Rectal smooth muscle tissue (tissue), 1 donor: ENCODE results near the gene NPFFR1.

Source experiments
- H3K27ac ChIP-seq: one replicate; pipeline ENCODE4 v1.7.0; 2013; ENCODE audit warnings: low read depth, low read length, inconsistent platforms
- H3K27me3 ChIP-seq: one replicate; pipeline ENCODE4 v1.7.0; 2013; ENCODE audit warnings: low read length; ENCODE audit not compliant: control insufficient read depth, insufficient read depth
- H3K36me3 ChIP-seq: one replicate; pipeline ENCODE4 v1.7.0; 2013; ENCODE audit warnings: low read length; ENCODE audit not compliant: control insufficient read depth, insufficient read depth
- H3K4me1 ChIP-seq: one replicate; pipeline ENCODE4 v1.7.0; 2013; ENCODE audit warnings: low read length; ENCODE audit not compliant: control insufficient read depth, insufficient read depth
- H3K4me3 ChIP-seq: one replicate; pipeline ENCODE4 v1.7.0; 2013; ENCODE audit warnings: low read length
- H3K9ac ChIP-seq: one replicate; pipeline ENCODE4 v1.7.0; 2013; ENCODE audit warnings: low read length

Gene NPFFR1

GRCh38 chr10:70295321-70295720 is 11.5 kb upstream of the NPFFR1 start:
- no peaks in the 10 kb centered on the region for H3K4me1 ChIP-seq
- H3K27me3 ChIP-seq = no peaks in the 10 kb centered on the region
- no peak overlapping the region for H3K4me3 ChIP-seq
- no peak overlapping the region for H3K9ac ChIP-seq
- H3K36me3 ChIP-seq = no peaks in the 10 kb centered on the region
- no peak overlapping the region for H3K27ac ChIP-seq

GRCh38 chr10:70293169-70293843 is 9.5 kb upstream of the NPFFR1 start:
- Histone ChIP-seq H3K4me3 (no peak overlapping the region), H3K36me3 (no peaks in the 10 kb centered on the region), H3K9ac (no peak overlapping the region), H3K27ac (no peak overlapping the region), H3K27me3 (no peaks in the 10 kb centered on the region), H3K4me1 (no peaks in the 10 kb centered on the region)

- Histone ChIP-seq H3K27me3 (no peaks in the 10 kb centered on the region), H3K4me1 (no peaks in the 10 kb centered on the region), H3K4me3 (no peak overlapping the region), H3K27ac (no peak overlapping the region), H3K9ac (no peak overlapping the region), H3K36me3 (no peaks in the 10 kb centered on the region)
These were observed 8.2 kb upstream of the NPFFR1 start for GRCh38 chr10:70292004-70292403.

- no peaks in the 10 kb centered on the region for H3K4me1 ChIP-seq
- no peak overlapping the region for H3K4me3 ChIP-seq
- H3K27ac ChIP-seq = no peak overlapping the region
- peaks cover 5% of the 10 kb centered on the region for H3K27me3 ChIP-seq
- no peaks in the 10 kb centered on the region for H3K36me3 ChIP-seq
- no peak overlapping the region for H3K9ac ChIP-seq
These were observed 5.9 kb upstream of the NPFFR1 start for GRCh38 chr10:70289739-70290138.

GRCh38 chr10:70286616-70287015 is 2.8 kb upstream of the NPFFR1 start:
- Histone ChIP-seq H3K27ac (no peak overlapping the region), H3K4me1 (no peaks in the 10 kb centered on the region), H3K27me3 (peaks cover 12% of the 10 kb centered on the region), H3K9ac (no peak overlapping the region), H3K36me3 (no peaks in the 10 kb centered on the region), H3K4me3 (no peak overlapping the region)

GRCh38 chr10:70285476-70285831 is 1.6 kb upstream of the NPFFR1 start:
- no peak overlapping the region for H3K27ac ChIP-seq
- H3K4me3 ChIP-seq = no peak overlapping the region
- peaks cover 12% of the 10 kb centered on the region for H3K27me3 ChIP-seq
- no peak overlapping the region for H3K9ac ChIP-seq
- no peaks in the 10 kb centered on the region for H3K36me3 ChIP-seq
- no peaks in the 10 kb centered on the region for H3K4me1 ChIP-seq

- H3K9ac ChIP-seq = no peak overlapping the region
- no peak overlapping the region for H3K27ac ChIP-seq
- peaks cover 12% of the 10 kb centered on the region for H3K27me3 ChIP-seq
- no peak overlapping the region for H3K4me3 ChIP-seq
- no peaks in the 10 kb centered on the region for H3K36me3 ChIP-seq
- no peaks in the 10 kb centered on the region for H3K4me1 ChIP-seq
These were observed 1.0 kb upstream of the NPFFR1 start for GRCh38 chr10:70284542-70285475.

- Histone ChIP-seq H3K36me3 (no peaks in the 10 kb centered on the region), H3K9ac (no peak overlapping the region), H3K27ac (no peak overlapping the region), H3K4me3 (no peak overlapping the region), H3K27me3 (peaks cover 12% of the 10 kb centered on the region), H3K4me1 (no peaks in the 10 kb centered on the region)
These were observed 746 bp downstream of the NPFFR1 start for GRCh38 chr10:70283071-70283444.

- H3K36me3 ChIP-seq = no peaks in the 10 kb centered on the region
- no peak overlapping the region for H3K4me3 ChIP-seq
- H3K27me3 ChIP-seq = peaks cover 12% of the 10 kb centered on the region
- H3K4me1 ChIP-seq = no peaks in the 10 kb centered on the region
- H3K27ac ChIP-seq = no peak overlapping the region
- no peak overlapping the region for H3K9ac ChIP-seq
These were observed 2.2 kb downstream of the NPFFR1 start for GRCh38 chr10:70281609-70282008.

GRCh38 chr10:70280099-70280498 is 3.7 kb downstream of the NPFFR1 start:
- no peaks in the 10 kb centered on the region for H3K36me3 ChIP-seq
- H3K27me3 ChIP-seq = peaks cover 8% of the 10 kb centered on the region
- no peak overlapping the region for H3K9ac ChIP-seq
- H3K4me1 ChIP-seq = no peaks in the 10 kb centered on the region
- H3K4me3 ChIP-seq = no peak overlapping the region
- H3K27ac ChIP-seq = no peak overlapping the region

GRCh38 chr10:70277396-70278030 is 6.3 kb downstream of the NPFFR1 start:
- no peaks in the 10 kb centered on the region for H3K27me3 ChIP-seq
- no peak overlapping the region for H3K9ac ChIP-seq
- no peaks in the 10 kb centered on the region for H3K4me1 ChIP-seq
- H3K36me3 ChIP-seq = no peaks in the 10 kb centered on the region
- H3K4me3 ChIP-seq = no peak overlapping the region
- no peak overlapping the region for H3K27ac ChIP-seq

GRCh38 chr10:70274643-70275042 is 9.2 kb downstream of the NPFFR1 start:
- H3K4me1 ChIP-seq = no peaks in the 10 kb centered on the region
- no peaks in the 10 kb centered on the region for H3K27me3 ChIP-seq
- no peak overlapping the region for H3K9ac ChIP-seq
- H3K27ac ChIP-seq = no peak overlapping the region
- H3K36me3 ChIP-seq = no peaks in the 10 kb centered on the region
- H3K4me3 ChIP-seq = no peak overlapping the region
